ENCODE measurements around the gene AFTPH. TPM values are rescaled to one million over a fixed set of nuclear protein-coding genes. Genes with fewer than 3 reads are reported as not detected.

AFTPH gene
- total and polyA plus RNA-seq, 7 donors, result 12.0 to 26.8 (median 13.1) TPM

DNA sequence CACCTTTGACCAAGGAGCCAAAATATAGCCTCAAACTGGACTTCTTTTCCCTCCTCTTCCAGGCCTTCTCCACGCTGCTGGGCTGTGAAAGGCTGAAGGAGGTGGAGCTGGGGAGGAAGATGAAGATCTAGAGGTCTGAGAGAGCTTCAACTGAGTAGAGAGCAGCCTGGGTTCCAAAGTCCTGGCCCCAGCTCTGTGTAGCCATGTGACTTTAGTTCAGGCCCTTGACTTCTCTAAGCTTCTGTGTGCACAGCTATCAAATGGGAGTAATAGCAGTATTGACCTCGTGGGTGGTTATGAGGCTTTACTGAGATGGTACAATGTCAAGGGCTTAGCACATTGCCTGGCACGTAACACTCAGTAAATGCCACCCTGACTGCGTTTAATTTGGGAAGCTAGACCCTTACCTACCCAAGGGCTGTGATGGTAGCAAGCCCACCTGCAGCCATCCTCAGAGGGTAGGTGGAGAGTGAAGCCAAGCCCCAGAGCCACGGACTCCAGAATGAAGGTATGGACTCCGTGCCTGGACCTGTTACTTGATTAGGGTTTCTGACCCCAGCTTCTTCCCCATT, 91.2 kb downstream of the AFTPH start:
- Histone ChIP-seq H3K4me3 (no peak overlapping the region), H3K27me3 (ENCODE audit: insufficient read depth in 3 of 3, low read length in 2 of 3) (no peaks in the 10 kb centered on the region), H3K27ac (no peak overlapping the region), H3K4me1 (no peaks in the 10 kb centered on the region), H3K9me3 (no peaks in the 10 kb centered on the region), H3K36me3 (ENCODE audit: insufficient read depth in 1 of 2, low read depth in 1 of 2) (no peaks in the 10 kb centered on the region)
- TF ChIP-seq, protein P1, sequence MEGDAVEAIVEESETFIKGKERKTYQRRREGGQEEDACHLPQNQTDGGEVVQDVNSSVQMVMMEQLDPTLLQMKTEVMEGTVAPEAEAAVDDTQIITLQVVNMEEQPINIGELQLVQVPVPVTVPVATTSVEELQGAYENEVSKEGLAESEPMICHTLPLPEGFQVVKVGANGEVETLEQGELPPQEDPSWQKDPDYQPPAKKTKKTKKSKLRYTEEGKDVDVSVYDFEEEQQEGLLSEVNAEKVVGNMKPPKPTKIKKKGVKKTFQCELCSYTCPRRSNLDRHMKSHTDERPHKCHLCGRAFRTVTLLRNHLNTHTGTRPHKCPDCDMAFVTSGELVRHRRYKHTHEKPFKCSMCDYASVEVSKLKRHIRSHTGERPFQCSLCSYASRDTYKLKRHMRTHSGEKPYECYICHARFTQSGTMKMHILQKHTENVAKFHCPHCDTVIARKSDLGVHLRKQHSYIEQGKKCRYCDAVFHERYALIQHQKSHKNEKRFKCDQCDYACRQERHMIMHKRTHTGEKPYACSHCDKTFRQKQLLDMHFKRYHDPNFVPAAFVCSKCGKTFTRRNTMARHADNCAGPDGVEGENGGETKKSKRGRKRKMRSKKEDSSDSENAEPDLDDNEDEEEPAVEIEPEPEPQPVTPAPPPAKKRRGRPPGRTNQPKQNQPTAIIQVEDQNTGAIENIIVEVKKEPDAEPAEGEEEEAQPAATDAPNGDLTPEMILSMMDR (IDR thresholded peaks at IDR 0.05), result no peak
- DNase-seq (no peak), ATAC-seq (no peak)
- 94 to 99% (median 98%) methylated on average over 6 of the region's 6 CpGs for WGBS, 3 donors
- intact Hi-C loops (cut with DNase I), result no loop called here

DNA sequence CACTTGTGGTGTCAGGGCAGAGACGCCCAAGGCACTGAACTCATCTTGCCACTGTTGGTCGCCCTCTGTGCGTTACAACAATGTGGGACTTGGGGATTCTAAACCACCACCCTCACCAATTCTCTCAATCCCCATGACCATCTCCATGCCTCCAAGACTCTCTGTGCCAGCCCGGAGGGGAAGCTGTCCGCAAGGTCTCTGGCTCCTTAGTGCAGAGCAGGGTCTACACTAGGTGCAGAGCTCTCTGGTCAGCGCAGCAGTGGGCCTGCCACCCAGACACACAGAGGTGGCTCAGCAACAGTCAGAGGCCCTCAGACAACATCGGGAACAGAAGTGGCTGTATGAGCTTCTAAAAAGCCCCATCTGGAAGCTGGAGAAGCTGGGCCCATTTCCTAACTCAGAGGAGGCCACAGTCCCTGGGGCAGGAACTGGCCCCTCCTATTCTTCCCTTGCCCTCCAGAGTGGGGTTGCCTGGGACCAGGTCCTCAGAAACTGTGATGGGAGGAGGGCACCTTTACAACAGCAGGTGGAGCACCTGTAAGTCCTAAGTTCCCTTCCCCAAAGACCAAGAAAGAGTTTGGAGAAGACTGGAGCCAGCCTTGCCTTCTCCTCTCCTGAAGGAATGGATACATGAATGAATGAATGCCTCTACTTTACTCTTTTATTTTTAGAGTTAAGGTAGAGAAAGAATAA, 91.9 kb downstream of the AFTPH start:
- TF ChIP-seq, protein P1 (IDR thresholded peaks at IDR 0.05), result no peak
- DNase-seq (no peak), ATAC-seq (no peak)
- intact Hi-C loops (cut with DNase I), result no loop called here
- no peaks in the 10 kb centered on the region for H3K9me3 ChIP-seq
- no peaks in the 10 kb centered on the region for H3K36me3 ChIP-seq (ENCODE audit: insufficient read depth in 1 of 2, low read depth in 1 of 2)
- no peaks in the 10 kb centered on the region for H3K4me1 ChIP-seq
- no peaks in the 10 kb centered on the region for H3K27me3 ChIP-seq (ENCODE audit: insufficient read depth in 3 of 3, low read length in 2 of 3)
- H3K4me3 ChIP-seq, result no peak overlapping the region
- H3K27ac ChIP-seq, result no peak overlapping the region
- 93 to 95% (median 94%) methylated on average over 7 of the region's 7 CpGs for WGBS, 3 donors

DNA sequence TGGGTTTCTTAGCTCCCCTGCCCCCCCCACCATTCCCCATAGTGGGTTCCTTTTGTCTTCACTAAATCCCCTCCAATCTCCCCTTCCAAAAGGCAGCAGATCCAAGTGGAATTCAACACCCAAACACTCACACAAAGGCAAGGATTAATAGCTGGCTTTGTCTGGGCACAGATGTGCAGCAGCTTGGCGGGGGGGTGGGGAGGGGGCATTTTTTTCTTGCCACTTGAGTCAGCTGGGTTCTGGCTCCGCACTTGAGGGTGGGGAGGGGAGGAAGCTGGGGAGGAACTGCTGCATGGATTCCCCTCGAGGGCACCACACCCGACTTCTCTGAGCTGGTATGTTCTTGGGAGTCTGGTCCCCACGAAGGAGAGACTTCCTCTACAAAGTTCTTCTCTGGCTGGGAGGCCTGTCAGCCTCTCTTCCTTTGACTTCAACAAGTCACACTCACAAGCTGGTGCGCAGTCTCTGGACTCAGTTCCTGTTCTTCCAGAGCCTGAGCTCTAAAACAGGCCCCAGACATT, 93.6 kb downstream of the AFTPH start:
- H3K36me3 ChIP-seq (ENCODE audit: insufficient read depth in 1 of 2, low read depth in 1 of 2), result no peaks in the 10 kb centered on the region
- intact Hi-C loops (cut with DNase I), result no loop called here
- no peaks in the 10 kb centered on the region for H3K9me3 ChIP-seq
- no peak for DNase-seq
- no peak overlapping the region for H3K27ac ChIP-seq
- TF ChIP-seq, protein P1 (IDR thresholded peaks at IDR 0.05), result no peak
- no peaks in the 10 kb centered on the region for H3K4me1 ChIP-seq
- WGBS, 3 donors, result 52 to 63% (median 53%) methylated on average over 6 of the region's 6 CpGs
- ATAC-seq, result no peak
- H3K27me3 ChIP-seq (ENCODE audit: insufficient read depth in 3 of 3, low read length in 2 of 3), result no peaks in the 10 kb centered on the region
- no peak overlapping the region for H3K4me3 ChIP-seq

DNA sequence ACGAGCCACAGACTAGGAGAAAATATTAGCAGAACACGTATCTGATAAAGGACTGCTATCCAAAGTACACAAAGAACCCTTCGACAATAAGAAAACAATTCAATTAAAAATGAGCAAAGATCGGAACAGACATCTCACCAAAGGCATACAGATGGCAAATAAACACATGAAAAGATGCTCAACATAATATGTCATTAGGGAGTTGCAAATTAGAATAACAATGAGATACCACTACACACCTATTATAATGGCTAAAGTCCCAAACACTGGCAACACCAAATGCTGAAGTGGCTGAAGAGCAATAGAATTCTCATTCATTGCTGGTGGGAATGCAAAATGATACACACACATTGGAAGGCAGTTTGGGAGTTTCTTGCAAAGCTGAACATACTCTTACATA, 96.5 kb downstream of the AFTPH start:
- DNase-seq (no peak), ATAC-seq (no peak)
- Histone ChIP-seq H3K4me3 (no peak overlapping the region), H3K9me3 (no peaks in the 10 kb centered on the region), H3K4me1 (no peaks in the 10 kb centered on the region), H3K27me3 (ENCODE audit: insufficient read depth in 3 of 3, low read length in 2 of 3) (no peaks in the 10 kb centered on the region), H3K27ac (no peak overlapping the region), H3K36me3 (ENCODE audit: insufficient read depth in 1 of 2, low read depth in 1 of 2) (no peaks in the 10 kb centered on the region)
- intact Hi-C loops (cut with DNase I), result no loop called here
- TF ChIP-seq, protein P1 (IDR thresholded peaks at IDR 0.05), result no peak
- WGBS, 3 donors, result 93 to 97% (median 94%) methylated on average over 4 of the region's 4 CpGs

Measured in psoas muscle (tissue), 8 donors.